ENCODE measurements around the gene SOX5.

- TF ChIP-seq CTCF (IDR thresholded peaks at IDR 0.05) (no peak), POLR2A (IDR thresholded peaks at IDR 0.05) (no peak)
Observed at GRCh38 chr12:23523339-23523738, 426.1 kb downstream of the SOX5 start.

Measured in heart left ventricle (tissue), 13 donors.